Neuron (in vitro differentiated cells): Measurements from ENCODE around the gene NUP153.
"Not testable (repeated sequence)": the region's sequence is repeated elsewhere in the genome, so short reads cannot be mapped to it uniquely, and the experiment has no call there.

ENCODE experiments used
- H2AFZ ChIP-seq: one replicate; pipeline ENCODE4 v1.6.1; 2013; ENCODE audit warnings: low read depth, mild to moderate bottlenecking, inconsistent platforms, low read length, moderate library complexity
- H3K27me3 ChIP-seq: one replicate; pipeline ENCODE4 v1.6.1; 2013; ENCODE audit warnings: low read length; ENCODE audit not compliant: insufficient read depth
- H3K36me3 ChIP-seq: one replicate; pipeline ENCODE4 v1.6.1; 2013; ENCODE audit warnings: low read length; ENCODE audit not compliant: insufficient read depth
- H3K4me1 ChIP-seq: one replicate; pipeline ENCODE4 v1.6.1; 2013; ENCODE audit warnings: low read length; ENCODE audit not compliant: insufficient read depth
- H3K4me3 ChIP-seq: 2 replicates; pipeline ENCODE4 v1.5.1; 2013; ENCODE audit warnings: mild to moderate bottlenecking, low read length, moderate library complexity
- H3K9me3 ChIP-seq: one replicate; pipeline ENCODE4 v1.6.1; 2013; ENCODE audit warnings: low read length

NUP153 gene

DNA sequence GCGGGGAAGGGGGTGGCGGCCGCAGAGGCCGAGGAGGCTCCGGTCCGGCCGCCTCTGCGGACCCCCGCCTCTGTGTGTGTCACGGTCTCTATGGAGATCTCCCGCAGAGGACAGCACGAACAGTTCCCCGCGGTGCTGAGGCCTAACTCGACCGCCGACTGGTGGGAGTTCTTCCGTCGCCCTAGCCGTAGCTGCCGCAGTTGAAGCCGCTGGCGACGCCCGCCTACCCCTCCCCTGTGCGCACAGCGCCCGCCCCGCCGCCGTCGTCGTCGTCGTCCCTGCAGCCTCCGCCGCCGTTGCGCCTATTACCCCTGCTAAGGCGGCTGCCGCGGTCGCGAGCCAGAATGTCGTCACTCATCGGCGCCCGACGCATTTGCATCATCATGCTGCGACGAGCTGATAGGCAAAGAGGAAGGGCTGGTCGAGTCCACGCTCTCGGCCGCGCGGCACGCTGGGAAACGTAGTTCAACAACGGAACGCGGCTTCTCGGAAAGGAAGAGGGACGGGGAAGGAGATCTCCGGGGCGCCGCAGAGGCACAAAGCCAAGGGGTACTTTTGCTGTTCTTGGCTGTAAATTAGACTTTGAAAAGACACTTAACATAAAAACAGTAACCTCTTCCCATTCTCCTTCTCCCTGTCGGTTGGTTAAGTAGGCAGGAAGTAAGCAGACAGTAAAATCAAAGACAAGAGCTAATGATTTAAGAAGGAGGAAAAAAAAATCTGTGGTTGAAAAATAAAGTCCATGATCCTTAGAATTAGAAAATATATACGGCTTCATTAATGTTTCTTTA, at the start of gene NUP153:
Gene NUP153 (minus strand): TSS at position 346 of the 791 bp plus-strand sequence. CDS start 538 bp downstream, outside the sequence.
- Histone ChIP-seq H3K4me3 (peak within 1 kb of the TSS; percentile 94), H3K9me3 (no peaks in the 10 kb centered on the region), H3K4me1 (peaks cover 8% of the 10 kb centered on the region), H3K36me3 (no peaks in the 10 kb centered on the region), H2AFZ (peak within 1 kb of the TSS; percentile 98), H3K27me3 (no peaks in the 10 kb centered on the region)

GRCh38 chr6:17754254-17754653, 47.5 kb upstream of the NUP153 start:
- Histone ChIP-seq H3K36me3 (peaks cover 2% of the 10 kb centered on the region), H3K4me1 (no peaks in the 10 kb centered on the region), H3K4me3 (no peak overlapping the region), H3K9me3 (no peaks in the 10 kb centered on the region), H3K27me3 (no peaks in the 10 kb centered on the region), H2AFZ (no peak overlapping the region)

- not testable (repeated sequence) for H3K36me3 ChIP-seq, H3K27me3 ChIP-seq, H3K4me1 ChIP-seq, H2AFZ ChIP-seq, H3K9me3 ChIP-seq, H3K4me3 ChIP-seq
Observed at GRCh38 chr6:17745324-17745723, 38.6 kb upstream of the NUP153 start.

GRCh38 chr6:17744757-17745308, 38.1 kb upstream of the NUP153 start:
- not testable (repeated sequence) for H3K4me1 ChIP-seq, H3K9me3 ChIP-seq, H3K27me3 ChIP-seq, H2AFZ ChIP-seq, H3K4me3 ChIP-seq, H3K36me3 ChIP-seq

GRCh38 chr6:17744019-17744756, 37.5 kb upstream of the NUP153 start:
- H3K36me3 ChIP-seq: no peaks in the 10 kb centered on the region
- no peaks in the 10 kb centered on the region for H3K27me3 ChIP-seq
- H3K4me1 ChIP-seq: no peaks in the 10 kb centered on the region
- no peak overlapping the region for H3K4me3 ChIP-seq
- H2AFZ ChIP-seq: no peak overlapping the region
- no peaks in the 10 kb centered on the region for H3K9me3 ChIP-seq

DNA sequence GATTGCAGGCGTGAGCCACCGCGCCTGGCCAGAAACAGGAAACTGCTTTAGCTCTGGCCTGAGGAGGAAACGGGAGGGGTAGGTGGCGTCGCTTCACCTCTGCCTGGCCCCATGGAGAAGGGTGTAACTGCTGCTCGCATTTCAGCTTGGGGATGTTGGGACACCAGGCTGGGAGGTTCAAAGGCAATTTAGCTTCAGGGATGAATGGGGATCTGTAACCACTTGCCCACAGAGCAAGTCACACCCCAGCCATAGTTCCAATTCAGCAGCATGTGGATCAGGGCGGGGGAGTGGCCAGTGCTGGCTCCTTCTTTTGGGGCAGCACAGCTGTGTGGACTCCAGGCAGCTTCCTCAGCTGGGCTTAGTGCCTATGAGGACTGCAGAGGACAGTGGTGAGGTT, 34.8 kb upstream of the NUP153 start:
- H3K4me3 ChIP-seq: no peak overlapping the region
- H3K36me3 ChIP-seq: no peaks in the 10 kb centered on the region
- H2AFZ ChIP-seq: no peak overlapping the region
- peaks cover 2% of the 10 kb centered on the region for H3K9me3 ChIP-seq
- H3K27me3 ChIP-seq: no peaks in the 10 kb centered on the region
- H3K4me1 ChIP-seq: no peaks in the 10 kb centered on the region

- Histone ChIP-seq H3K4me1 (no peaks in the 10 kb centered on the region), H3K4me3 (no peak overlapping the region), H2AFZ (no peak overlapping the region), H3K9me3 (peaks cover 2% of the 10 kb centered on the region), H3K27me3 (no peaks in the 10 kb centered on the region), H3K36me3 (no peaks in the 10 kb centered on the region)
Observed at GRCh38 chr6:17740559-17741220, 34.0 kb upstream of the NUP153 start.

DNA sequence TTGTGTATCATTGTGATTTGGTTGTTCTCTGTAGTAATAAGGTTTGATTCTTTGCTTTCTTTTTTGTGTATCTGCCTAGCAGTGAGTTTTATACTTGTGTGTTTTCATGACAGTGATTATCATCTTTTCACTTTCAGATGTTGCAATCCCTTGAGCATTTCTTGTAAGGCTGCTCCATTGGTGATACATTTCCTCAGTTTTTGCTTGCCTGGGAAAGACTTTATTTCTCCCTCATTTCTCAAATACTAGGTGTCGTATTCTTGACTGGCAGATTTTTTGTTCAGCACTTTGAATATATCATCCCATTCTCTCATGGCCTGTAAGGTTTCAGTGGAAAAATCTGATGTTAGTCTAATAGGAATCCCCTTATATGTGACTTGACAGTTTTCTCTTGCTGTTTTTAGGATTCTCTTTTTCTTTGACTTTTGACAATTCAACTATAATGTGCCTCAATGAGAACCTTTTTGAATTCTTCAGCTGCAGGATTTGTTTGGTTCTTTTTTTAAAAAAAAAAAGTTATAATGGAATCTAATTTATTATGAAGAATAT, 31.1 kb upstream of the NUP153 start:
- Histone ChIP-seq H2AFZ (no peak overlapping the region), H3K9me3 (peaks cover 2% of the 10 kb centered on the region), H3K4me3 (no peak overlapping the region), H3K4me1 (no peaks in the 10 kb centered on the region), H3K36me3 (no peaks in the 10 kb centered on the region), H3K27me3 (no peaks in the 10 kb centered on the region)

- H3K27me3 ChIP-seq, H3K4me3 ChIP-seq, H2AFZ ChIP-seq, H3K4me1 ChIP-seq, H3K36me3 ChIP-seq, H3K9me3 ChIP-seq: not testable (repeated sequence)
Observed at GRCh38 chr6:17735311-17735710, 28.6 kb upstream of the NUP153 start.

- Histone ChIP-seq H3K9me3 (no peaks in the 10 kb centered on the region), H3K4me3 (no peak overlapping the region), H3K27me3 (no peaks in the 10 kb centered on the region), H3K4me1 (peaks cover under 1% of the 10 kb centered on the region), H2AFZ (no peak overlapping the region), H3K36me3 (no peaks in the 10 kb centered on the region)
Observed at GRCh38 chr6:17730078-17730704, 23.5 kb upstream of the NUP153 start.

GRCh38 chr6:17729223-17730077, 22.7 kb upstream of the NUP153 start:
- Histone ChIP-seq H3K27me3 (no peaks in the 10 kb centered on the region), H3K9me3 (no peaks in the 10 kb centered on the region), H3K36me3 (no peaks in the 10 kb centered on the region), H3K4me3 (no peak overlapping the region), H3K4me1 (peaks cover 4% of the 10 kb centered on the region), H2AFZ (no peak overlapping the region)
